RWPE1 (cell line): ENCODE measurements around the gene ANKHD1.

Experiments used
- CTCF ChIA-PET: fragments of 350-600 bp; sonication (Branson Sonifier 250); formaldehyde crosslinking; extraction: SDS; loops from one replicate; lab custom pipeline; 2021; lab: Yijun Ruan, JAX
- POLR2A ChIA-PET: fragments of 400-600 bp; formaldehyde crosslinking; extraction: SDS; loops from one replicate; lab custom pipeline; 2020; ENCODE audit warnings: antibody characterized with exemption; ENCODE audit not compliant: low non-redundant PET; lab: Yijun Ruan, JAX
- DNase-seq: peaks from one replicate; pipeline ENCODE4 v3.0.0; 2012; ENCODE audit warnings: low spot score
- H3K27ac ChIP-seq: fragments of 450-650 bp; 2 replicates; pipeline ENCODE4 v1.5.1; 2017
- CTCF ChIP-seq: fragments of 450-650 bp; conservative IDR thresholded peaks from 2 replicates; pipeline ENCODE4 v1.5.1; 2017; ENCODE audit warnings: low read depth, mild to moderate bottlenecking

Gene ANKHD1

GRCh38 chr5:140564196-140565023, 162.8 kb downstream of the ANKHD1 start, which contains the start of the genes APBB3 and SLC35A4:
TSS of gene APBB3 (minus strand) at chr5:140564598. CDS start at chr5:140564245, 353 bp downstream.
TSS of gene SLC35A4 (plus strand) at chr5:140564828. CDS start at chr5:140567170, 2,342 bp downstream.
- no peak for TF ChIP-seq CTCF
- peak within 1 kb of the TSS; percentile 92 for H3K27ac ChIP-seq
- ChIA-PET CTCF (interaction anchor here (0.6 to 1.4 kb wide), 3 partner anchors 75 to 250 kb away, joined by 4 to 6 read pairs (median 4); partner anchors contain the start of genes NDUFA2 and TMCO6), POLR2A (interaction anchor here (0.6 to 2.1 kb wide), 4 partner anchors 17 to 83 kb away, joined by 3 to 7 read pairs (median 4); partner anchors contain the start of genes EIF4EBP3, IK and NDUFA2)
- peak; percentile 98 for DNase-seq

GRCh38 chr5:140565024-140565779, 163.6 kb downstream of the ANKHD1 start:
- no peak for TF ChIP-seq CTCF
- POLR2A ChIA-PET: interaction anchor here (0.7 to 2.1 kb wide), 4 partner anchors 18 to 108 kb away, joined by 3 to 7 read pairs (median 3); partner anchors contain the start of genes EIF4EBP3, IK and NDUFA2
- H3K27ac ChIP-seq: peak overlapping the region; percentile 92
- CTCF ChIA-PET: interaction anchor here (0.5 to 1.4 kb wide), 6 partner anchors 12 to 171 kb away, joined by 3 to 5 read pairs (median 4); partner anchors contain the start of genes NDUFA2, TMCO6 and WDR55
- DNase-seq: peak; percentile 26

- CTCF ChIA-PET: interaction anchor here (0.5 to 0.7 kb wide), 3 partner anchors 74 to 171 kb away, joined by 3 to 5 read pairs (median 3); partner anchors contain the start of genes TMCO6 and WDR55
- H3K27ac ChIP-seq: peak overlapping the region; percentile 61
- peak; percentile 44 for DNase-seq
- POLR2A ChIA-PET: interaction anchor here (0.7 to 2.1 kb wide), 5 partner anchors 8 to 107 kb away, joined by 3 to 7 read pairs (median 3); partner anchors contain the start of genes EIF4EBP3, IK, NDUFA2 and SRA1
- TF ChIP-seq CTCF: no peak
Measured at GRCh38 chr5:140565780-140566095, 164.1 kb downstream of the ANKHD1 start.

- peak overlapping the region; percentile 61 for H3K27ac ChIP-seq
- ChIA-PET POLR2A (interaction anchor here (0.6 to 2.1 kb wide), 3 partner anchors 9 to 159 kb away, joined by 3 to 7 read pairs (median 4); partner anchors contain the start of genes IK, NDUFA2 and SRA1), CTCF (interaction anchor here (1.5 kb wide), 1 partner anchor 11 kb away, joined by 3 read pairs; no protein-coding TSS in a partner anchor)
- no peak for TF ChIP-seq CTCF
- no peak for DNase-seq
Measured at GRCh38 chr5:140566665-140567064, 165.0 kb downstream of the ANKHD1 start.

- H3K27ac ChIP-seq: peak overlapping the region; percentile 61; the same call in 1 of the 2 replicates
- CTCF ChIA-PET: interaction anchor here (1.5 kb wide), 1 partner anchor 11 kb away, joined by 3 read pairs; no protein-coding TSS in a partner anchor
- POLR2A ChIA-PET: interaction anchor here (0.6 kb wide), 1 partner anchor 158 kb away, joined by 4 read pairs; no protein-coding TSS in a partner anchor
- no peak for DNase-seq
- TF ChIP-seq CTCF: no peak
Measured at GRCh38 chr5:140567136-140567818, 165.6 kb downstream of the ANKHD1 start.
